Measurements from ENCODE around the gene RAD1.

Gene RAD1

DNA sequence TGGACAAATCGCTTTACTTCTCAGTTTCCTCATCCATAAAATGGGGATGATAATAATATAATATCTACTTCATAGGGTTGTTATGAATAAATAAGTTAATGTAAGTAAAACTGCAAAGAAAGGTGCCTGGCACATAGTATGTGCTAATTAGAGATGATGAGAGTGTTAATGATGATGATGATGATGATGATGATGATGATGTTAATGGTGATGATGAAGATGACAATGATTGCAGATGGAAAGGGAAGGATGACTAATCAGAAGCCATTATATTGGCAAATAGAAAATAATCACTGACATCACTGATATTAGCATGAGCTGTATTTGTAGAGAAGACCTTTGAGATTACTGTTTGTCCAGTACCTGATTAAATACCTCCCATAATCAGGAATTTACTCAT is 20.6 kb downstream of the RAD1 start:
- Histone ChIP-seq H3K27me3 (ENCODE audit: insufficient read depth, low read length) (no peaks in the 10 kb centered on the region), H3K9me3 (ENCODE audit: low read length) (no peaks in the 10 kb centered on the region), H3K9ac (ENCODE audit: low read length) (no peak overlapping the region), H3K9me2 (ENCODE audit: low read depth, low read length) (no peaks in the 10 kb centered on the region), H3K79me2 (ENCODE audit: insufficient read depth, low read length) (no peaks in the 10 kb centered on the region), H3K4me1 (ENCODE audit: insufficient read depth, low read length, severe bottlenecking) (no peaks in the 10 kb centered on the region), H4K20me1 (ENCODE audit: insufficient read depth, low read length) (no peaks in the 10 kb centered on the region), H2AFZ (ENCODE audit: low read length) (no peak overlapping the region), H3K4me2 (ENCODE audit: low read length) (no peak overlapping the region), H3K27ac (ENCODE audit: low read depth, low read length, poor library complexity, severe bottlenecking) (no peak overlapping the region), H3K36me3 (ENCODE audit: insufficient read depth, low read length) (no peaks in the 10 kb centered on the region), H3F3A (ENCODE audit: insufficient read depth, low read length) (no peaks in the 10 kb centered on the region), H3K4me3 (ENCODE audit: low read depth, low read length, poor library complexity, severe bottlenecking) (no peak overlapping the region)
- TF ChIP-seq, protein P1, sequence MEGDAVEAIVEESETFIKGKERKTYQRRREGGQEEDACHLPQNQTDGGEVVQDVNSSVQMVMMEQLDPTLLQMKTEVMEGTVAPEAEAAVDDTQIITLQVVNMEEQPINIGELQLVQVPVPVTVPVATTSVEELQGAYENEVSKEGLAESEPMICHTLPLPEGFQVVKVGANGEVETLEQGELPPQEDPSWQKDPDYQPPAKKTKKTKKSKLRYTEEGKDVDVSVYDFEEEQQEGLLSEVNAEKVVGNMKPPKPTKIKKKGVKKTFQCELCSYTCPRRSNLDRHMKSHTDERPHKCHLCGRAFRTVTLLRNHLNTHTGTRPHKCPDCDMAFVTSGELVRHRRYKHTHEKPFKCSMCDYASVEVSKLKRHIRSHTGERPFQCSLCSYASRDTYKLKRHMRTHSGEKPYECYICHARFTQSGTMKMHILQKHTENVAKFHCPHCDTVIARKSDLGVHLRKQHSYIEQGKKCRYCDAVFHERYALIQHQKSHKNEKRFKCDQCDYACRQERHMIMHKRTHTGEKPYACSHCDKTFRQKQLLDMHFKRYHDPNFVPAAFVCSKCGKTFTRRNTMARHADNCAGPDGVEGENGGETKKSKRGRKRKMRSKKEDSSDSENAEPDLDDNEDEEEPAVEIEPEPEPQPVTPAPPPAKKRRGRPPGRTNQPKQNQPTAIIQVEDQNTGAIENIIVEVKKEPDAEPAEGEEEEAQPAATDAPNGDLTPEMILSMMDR (IDR thresholded peaks at IDR 0.05; ENCODE audit: low read length), result no peak
- TF ChIP-seq EZH2 (IDR thresholded peaks at IDR 0.05; ENCODE audit: borderline replicate concordance, low read length), result no peak

DNA sequence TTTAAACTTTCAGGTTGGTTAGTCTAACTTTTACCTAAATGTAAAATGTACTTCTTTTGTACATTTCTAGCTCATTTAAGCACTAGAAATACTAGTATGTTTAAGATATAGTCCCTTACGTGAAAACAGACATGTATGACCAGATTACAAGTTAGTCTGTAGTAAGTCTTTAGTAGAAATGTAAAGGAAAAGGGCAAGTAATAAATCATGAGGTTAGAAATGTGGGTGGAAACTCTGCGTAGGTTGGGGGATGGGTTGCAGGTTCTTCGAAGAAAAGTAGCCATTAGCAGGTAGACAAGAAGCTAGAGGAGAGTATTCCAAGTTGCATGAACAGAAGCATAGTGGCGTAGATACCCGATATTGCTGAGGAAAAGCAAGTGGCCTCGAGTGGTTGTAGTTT is 22.9 kb downstream of the RAD1 start:
- no peaks in the 10 kb centered on the region for H4K20me1 ChIP-seq (ENCODE audit: insufficient read depth, low read length)
- H3K4me3 ChIP-seq (ENCODE audit: low read depth, low read length, poor library complexity, severe bottlenecking), result no peak overlapping the region
- H3K9me3 ChIP-seq (ENCODE audit: low read length), result no peaks in the 10 kb centered on the region
- H3K27me3 ChIP-seq (ENCODE audit: insufficient read depth, low read length), result no peaks in the 10 kb centered on the region
- no peaks in the 10 kb centered on the region for H3K4me1 ChIP-seq (ENCODE audit: insufficient read depth, low read length, severe bottlenecking)
- no peaks in the 10 kb centered on the region for H3K9me2 ChIP-seq (ENCODE audit: low read depth, low read length)
- H3F3A ChIP-seq (ENCODE audit: insufficient read depth, low read length), result no peaks in the 10 kb centered on the region
- no peak overlapping the region for H3K4me2 ChIP-seq (ENCODE audit: low read length)
- no peak overlapping the region for H3K9ac ChIP-seq (ENCODE audit: low read length)
- H2AFZ ChIP-seq (ENCODE audit: low read length), result no peak overlapping the region
- no peak overlapping the region for H3K27ac ChIP-seq (ENCODE audit: low read depth, low read length, poor library complexity, severe bottlenecking)
- H3K36me3 ChIP-seq (ENCODE audit: insufficient read depth, low read length), result no peaks in the 10 kb centered on the region
- H3K79me2 ChIP-seq (ENCODE audit: insufficient read depth, low read length), result no peaks in the 10 kb centered on the region
- TF ChIP-seq EZH2 (IDR thresholded peaks at IDR 0.05; ENCODE audit: borderline replicate concordance, low read length), result no peak
- TF ChIP-seq, protein P1 (IDR thresholded peaks at IDR 0.05; ENCODE audit: low read length), result no peak

DNA sequence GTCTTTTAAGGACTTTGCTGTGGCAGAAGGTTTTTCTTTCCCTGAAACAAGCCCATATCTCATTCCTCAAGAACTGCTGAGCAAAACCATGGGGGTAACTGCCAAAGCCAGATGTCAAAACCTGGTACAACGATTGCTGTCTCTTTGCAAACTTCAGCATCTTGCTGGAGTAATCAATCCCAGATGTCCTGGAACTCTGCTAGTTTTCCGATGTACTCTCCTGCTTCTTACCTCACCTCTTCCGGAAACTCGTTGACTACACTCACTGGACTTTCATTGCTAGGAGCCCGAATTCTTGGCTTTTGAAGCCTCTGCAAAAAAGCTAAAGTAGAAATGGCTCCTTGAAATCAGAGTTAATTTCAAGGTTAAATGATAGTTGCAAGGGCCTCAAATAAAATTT is 23.3 kb downstream of the RAD1 start:
- H3K9ac ChIP-seq (ENCODE audit: low read length), result no peak overlapping the region
- H3F3A ChIP-seq (ENCODE audit: insufficient read depth, low read length), result no peaks in the 10 kb centered on the region
- no peaks in the 10 kb centered on the region for H4K20me1 ChIP-seq (ENCODE audit: insufficient read depth, low read length)
- H3K9me2 ChIP-seq (ENCODE audit: low read depth, low read length), result no peaks in the 10 kb centered on the region
- H3K79me2 ChIP-seq (ENCODE audit: insufficient read depth, low read length), result no peaks in the 10 kb centered on the region
- H3K4me3 ChIP-seq (ENCODE audit: low read depth, low read length, poor library complexity, severe bottlenecking), result no peak overlapping the region
- TF ChIP-seq, protein P1 (IDR thresholded peaks at IDR 0.05; ENCODE audit: low read length), result no peak
- TF ChIP-seq EZH2 (IDR thresholded peaks at IDR 0.05; ENCODE audit: borderline replicate concordance, low read length), result no peak
- no peaks in the 10 kb centered on the region for H3K27me3 ChIP-seq (ENCODE audit: insufficient read depth, low read length)
- no peaks in the 10 kb centered on the region for H3K4me1 ChIP-seq (ENCODE audit: insufficient read depth, low read length, severe bottlenecking)
- H3K36me3 ChIP-seq (ENCODE audit: insufficient read depth, low read length), result no peaks in the 10 kb centered on the region
- no peaks in the 10 kb centered on the region for H3K9me3 ChIP-seq (ENCODE audit: low read length)
- H2AFZ ChIP-seq (ENCODE audit: low read length), result no peak overlapping the region
- no peak overlapping the region for H3K4me2 ChIP-seq (ENCODE audit: low read length)
- no peak overlapping the region for H3K27ac ChIP-seq (ENCODE audit: low read depth, low read length, poor library complexity, severe bottlenecking)

All from OCI-LY1 (cell line).